GM19351 (cell line): Measurements from ENCODE around the gene HOMER1.
A peak's percentile ranks its signal among the peaks of the same experiment; 100 is the strongest.
"Not testable (repeated sequence)": the region's sequence is repeated elsewhere in the genome, so short reads cannot be mapped to it uniquely, and the experiment has no call there.

Source experiments
- ATAC-seq: cut with Tn5 transposase; IDR thresholded peaks from one replicate; pipeline ENCODE4 v1.9.1; 2021; ENCODE audit warnings: mild to moderate bottlenecking, moderate library complexity; ENCODE audit not compliant: unreplicated experiment

Gene HOMER1

GRCh38 chr5:79518718-79519117 lies 4.8 kb upstream of the HOMER1 start:
- ATAC-seq = no peak

GRCh38 chr5:79517601-79518000 lies 3.7 kb upstream of the HOMER1 start:
- no peak for ATAC-seq

GRCh38 chr5:79516986-79517385 lies 3.1 kb upstream of the HOMER1 start:
- no peak for ATAC-seq

DNA sequence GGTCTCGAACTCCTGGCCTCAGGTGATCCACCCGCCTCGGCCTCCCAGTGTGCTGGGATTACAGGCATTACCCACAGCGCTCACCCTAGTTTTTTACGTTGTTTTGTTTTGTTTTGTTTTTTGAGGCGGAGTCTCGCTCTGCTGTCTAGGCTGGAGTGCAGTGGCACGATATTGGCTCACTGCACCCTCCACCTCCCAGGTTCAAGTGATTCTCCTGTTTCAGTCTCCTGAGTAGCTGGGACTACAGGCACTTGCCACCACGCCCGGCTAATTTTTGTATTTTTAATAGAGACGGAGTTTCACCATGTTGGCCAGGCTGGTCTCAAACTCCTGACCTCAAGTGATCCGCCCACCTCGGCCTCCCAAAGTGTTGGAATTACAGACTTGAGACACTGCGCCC lies 2.4 kb upstream of the HOMER1 start:
- ATAC-seq = not testable (repeated sequence)

GRCh38 chr5:79514391-79515105 lies 614 bp upstream of the HOMER1 start:
- ATAC-seq = peak; percentile 79

GRCh38 chr5:79513308-79513703 lies 628 bp downstream of the HOMER1 start:
- peak; percentile 23 for ATAC-seq

- ATAC-seq = no peak
Observed at GRCh38 chr5:79512471-79513307, 1.2 kb downstream of the HOMER1 start.

DNA sequence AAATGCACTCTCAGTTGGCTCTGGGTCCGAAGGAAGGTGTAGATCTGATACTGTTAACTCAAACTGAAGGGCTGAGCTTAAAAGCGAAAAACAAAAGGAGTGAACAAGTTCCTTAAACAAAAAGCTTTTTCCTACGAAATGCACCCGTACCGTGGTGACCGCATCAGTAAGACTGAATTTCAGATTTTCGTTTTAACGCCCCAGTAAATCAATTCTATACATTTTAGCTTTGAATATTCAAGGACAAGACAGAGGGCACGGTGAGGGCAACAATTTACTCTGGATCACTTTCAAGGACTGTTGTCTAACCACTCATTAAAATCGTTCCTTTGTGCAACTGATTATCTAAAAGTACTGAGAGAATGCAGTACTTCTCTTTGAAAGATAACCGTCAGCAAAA lies 1.9 kb downstream of the HOMER1 start:
- no peak for ATAC-seq

GRCh38 chr5:79510638-79511037 lies 3.3 kb downstream of the HOMER1 start:
- ATAC-seq = no peak

DNA sequence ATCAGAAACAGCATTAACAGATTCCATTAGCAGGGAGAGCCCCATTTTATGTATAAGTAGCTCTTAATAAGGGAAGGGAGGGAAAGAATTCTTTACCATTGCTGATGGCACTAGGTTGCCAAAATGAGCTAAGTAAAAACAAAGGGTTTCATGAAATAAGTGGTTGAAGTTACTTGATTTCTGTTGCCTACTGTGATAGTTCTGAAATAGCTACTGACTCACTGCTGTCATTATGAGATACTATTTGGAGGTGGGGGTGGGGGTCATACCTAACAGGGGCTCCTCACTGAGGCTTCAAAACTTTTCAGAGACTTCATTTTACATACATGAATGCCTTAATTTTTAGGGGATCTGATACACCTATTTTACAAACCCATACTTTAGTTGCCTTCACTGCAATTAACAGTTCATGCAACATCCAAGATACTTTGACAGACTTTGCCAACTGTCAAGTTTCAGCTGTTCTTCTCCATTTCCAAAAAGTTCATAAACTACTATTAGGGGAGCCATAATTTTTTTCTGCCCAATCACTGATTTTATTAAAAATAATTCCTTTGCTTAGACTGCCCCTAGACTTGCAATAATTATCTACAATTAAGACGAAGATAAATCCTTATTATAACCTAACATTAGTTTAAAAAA lies 4.6 kb downstream of the HOMER1 start:
- no peak for ATAC-seq

DNA sequence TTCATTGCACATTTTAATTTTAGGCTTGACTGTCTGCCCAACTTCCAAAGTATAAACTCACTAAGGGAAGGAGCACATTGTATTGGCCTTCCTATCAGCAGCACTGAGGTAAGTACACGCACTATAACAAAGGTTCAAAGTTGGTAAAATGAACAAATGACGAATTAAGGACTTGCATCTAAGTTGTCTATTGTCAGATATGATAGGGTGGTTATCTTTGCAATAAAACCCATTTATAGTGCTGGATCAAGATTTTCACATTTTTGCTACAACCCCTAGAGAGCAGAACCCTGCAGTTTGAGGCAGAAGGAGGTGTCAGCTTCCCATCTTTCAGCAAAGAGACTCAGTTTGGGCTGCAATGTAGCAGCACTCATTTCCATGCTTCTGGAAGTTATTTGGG lies 5.1 kb downstream of the HOMER1 start:
- ATAC-seq = no peak

GRCh38 chr5:79508354-79508753 lies 5.6 kb downstream of the HOMER1 start:
- ATAC-seq = no peak

GRCh38 chr5:79507251-79508205 lies 6.4 kb downstream of the HOMER1 start:
- ATAC-seq = no peak

DNA sequence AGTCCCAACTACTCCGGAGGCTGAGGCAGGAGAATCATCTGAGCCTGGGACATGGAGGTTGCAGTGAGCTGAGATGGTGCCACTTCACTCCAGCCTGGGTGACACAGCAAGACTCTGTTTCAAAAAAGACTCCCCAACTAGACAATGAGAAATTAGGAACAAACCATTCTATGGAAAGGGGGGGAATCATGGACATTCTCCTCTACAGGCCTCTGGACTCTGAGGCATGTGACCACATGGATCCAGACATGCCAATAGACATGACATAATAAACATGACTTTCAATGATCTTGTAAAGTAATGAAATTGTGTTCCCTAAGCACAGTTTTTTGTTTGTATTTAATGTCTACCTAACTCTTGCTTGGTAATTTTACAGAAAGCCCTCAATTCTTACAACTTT lies 8.8 kb downstream of the HOMER1 start:
- ATAC-seq = no peak

- ATAC-seq = no peak
Observed at GRCh38 chr5:79503794-79504495, 10.0 kb downstream of the HOMER1 start.

GRCh38 chr5:79499640-79500273 lies 14.2 kb downstream of the HOMER1 start:
- no peak for ATAC-seq

DNA sequence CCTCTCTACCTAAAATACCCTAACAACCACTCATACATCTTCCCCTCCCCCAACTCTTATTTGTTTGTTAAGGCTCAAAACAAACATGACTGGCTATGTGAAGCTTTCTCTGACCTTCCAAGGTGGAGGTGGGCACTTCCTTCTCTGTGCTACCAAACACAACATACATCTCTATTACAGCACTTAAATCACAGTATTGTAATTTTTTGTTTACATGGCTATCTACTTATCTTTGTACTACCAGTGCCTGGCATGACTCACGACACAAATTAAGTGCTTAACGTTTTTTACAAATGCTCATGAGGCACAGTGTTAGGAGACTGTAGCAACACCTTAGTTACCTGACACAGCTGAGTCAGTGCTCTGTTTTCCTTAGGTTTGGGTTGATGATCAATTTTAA lies 18.6 kb downstream of the HOMER1 start:
- ATAC-seq = no peak

DNA sequence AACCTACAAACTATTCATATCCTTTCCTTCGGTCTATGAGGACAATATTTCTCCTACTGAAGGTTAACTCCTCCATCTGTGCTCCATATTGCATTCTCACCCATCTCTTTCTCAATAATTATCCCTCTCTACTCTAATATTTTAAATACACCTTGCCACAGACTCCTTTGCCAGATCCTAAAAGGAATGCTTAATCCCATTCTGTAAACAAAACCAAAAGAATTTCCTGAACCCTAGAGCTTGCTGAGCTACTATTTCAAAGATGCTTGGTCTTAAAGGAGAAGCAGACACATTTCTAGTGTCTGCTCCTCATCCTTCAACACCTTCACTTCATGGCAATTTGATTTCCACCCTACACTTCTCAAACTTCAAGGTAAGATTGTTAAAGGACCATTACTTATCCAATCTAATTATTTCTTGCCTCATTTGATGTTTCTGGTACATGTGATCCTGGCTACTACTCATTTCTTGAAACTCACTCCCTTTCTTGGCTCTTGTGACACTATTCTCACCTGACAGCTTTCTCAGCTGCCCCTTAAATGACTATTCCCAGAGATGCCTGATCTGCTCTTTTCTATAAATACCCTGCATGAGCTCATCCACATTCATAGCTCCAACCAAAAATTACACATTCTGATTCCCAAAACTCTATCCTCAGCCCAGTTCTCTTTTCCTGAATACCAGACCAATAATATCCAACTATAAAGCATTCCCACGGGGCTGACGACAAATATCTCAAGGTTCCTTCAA lies 20.2 kb downstream of the HOMER1 start:
- no peak for ATAC-seq
